ENCODE data around the gene RAF1. TPM values are rescaled to one million over a fixed set of nuclear protein-coding genes. Genes with fewer than 3 reads are reported as not detected.

Gene RAF1
- total and polyA plus RNA-seq, 2 of the 8 experiments (the other 6 are each of a cell fraction or from before 2014, with no cell fraction given): 103 to 118 TPM

DNA sequence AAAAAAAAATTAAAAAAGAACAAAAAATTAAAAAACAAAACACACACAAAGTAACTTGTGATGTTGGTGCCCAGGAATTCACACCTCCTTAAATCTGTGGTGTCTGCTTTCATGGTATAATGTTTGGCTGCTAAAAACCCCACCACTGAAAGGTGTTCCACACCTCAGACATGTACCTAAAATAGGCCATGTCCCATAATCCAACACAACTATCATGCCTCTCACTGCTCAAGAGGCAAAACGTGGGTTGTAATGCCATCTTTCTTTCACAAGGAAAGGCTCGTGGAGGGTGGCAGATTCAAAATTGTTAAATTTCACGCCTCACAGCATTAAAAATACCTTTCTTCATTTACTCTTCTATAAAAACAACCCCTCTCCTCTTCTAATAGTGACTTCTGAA is 77.5 kb downstream of the RAF1 start:
- H3K18ac ChIP-seq (ENCODE audit: extremely low read depth, low read length): no peak overlapping the region
- DNase-seq (ENCODE audit: low read depth in 1 of 2, low spot score in 2 of 2): no peak
- no peak overlapping the region for H3K23ac ChIP-seq (ENCODE audit: insufficient read length)
- H3K56ac ChIP-seq (replicated peaks; ENCODE audit: insufficient read length, low read depth, low read length): no peak overlapping the region
- H3K27me3 ChIP-seq (replicated peaks in 1 of 4; ENCODE audit: control insufficient read depth in 3 of 4, extremely low read depth in 1 of 4, insufficient read depth in 3 of 4, low read length in 3 of 4): no peaks in the 10 kb centered on the region
- H2BK20ac ChIP-seq (ENCODE audit: low read length): no peak overlapping the region
- no peak overlapping the region for H3K4me2 ChIP-seq (ENCODE audit: insufficient read depth in 1 of 2, low read depth in 2 of 2, low read length in 2 of 2)
- ChIA-PET CTCF (ENCODE audit: partially characterized antibody) (interaction anchor here (1.5 to 2.3 kb wide), 2 partner anchors 8 to 120 kb away, joined by 5 to 6 read pairs; no protein-coding TSS in a partner anchor), POLR2A (ENCODE audit: partially characterized antibody) (no interaction called here)
- no peak overlapping the region for H3K4ac ChIP-seq (replicated peaks; ENCODE audit: insufficient read length, low read depth, low read length)
- H3K79me1 ChIP-seq (ENCODE audit: low read depth, low read length): no peaks in the 10 kb centered on the region; the same call in 1 of the 2 replicates
- H3K14ac ChIP-seq (ENCODE audit: insufficient read length): no peak overlapping the region
- no peak overlapping the region for H2BK120ac ChIP-seq (replicated peaks; ENCODE audit: low read depth, low read length)
- no peak overlapping the region for H4K5ac ChIP-seq (ENCODE audit: insufficient read length, low read depth, low read length)
- H4K8ac ChIP-seq (ENCODE audit: extremely low read depth, insufficient read depth, low read length): no peak overlapping the region
- H3K9ac ChIP-seq (replicated peaks in 1 of 4; ENCODE audit: extremely low read depth in 1 of 4, low read depth in 3 of 4, low read length in 3 of 4): no peak overlapping the region
- H2BK12ac ChIP-seq (ENCODE audit: low read depth, low read length): no peak overlapping the region
- no peak overlapping the region for H2BK5ac ChIP-seq (ENCODE audit: low read depth, low read length)
- FAIRE-seq: no peak
- no peaks in the 10 kb centered on the region for H3K23me2 ChIP-seq (ENCODE audit: low read depth, low read length)
- H3K4me3 ChIP-seq (ENCODE audit: extremely low read depth in 1 of 4, insufficient read depth in 2 of 4, low read depth in 3 of 4, low read length in 4 of 4): no peak overlapping the region
- WGBS, 2 experiments (ENCODE audit: extremely low coverage in 1 of 2, insufficient coverage in 1 of 2, insufficient read length in 1 of 2, insufficient replicate concordance in 2 of 2, low coverage in 1 of 2, low lambda C conversion rate in 2 of 2, missing lambda C conversion rate in 1 of 2): 90 to 100% methylated on average over 1 to 3 of the region's 3 CpGs
- peaks cover 6 to 8% of the 10 kb centered on the region in 2 experiments for H4K20me1 ChIP-seq (replicated peaks in 1 of 2; ENCODE audit: control insufficient read depth in 1 of 2, insufficient read depth in 2 of 2, low read length in 2 of 2)
- no peaks in the 10 kb centered on the region for H3K9me3 ChIP-seq (ENCODE audit: insufficient read depth in 2 of 2, low read depth in 1 of 2, low read length in 1 of 2)
- H2AK5ac ChIP-seq (ENCODE audit: low read depth, low read length): no peak overlapping the region
- no peaks in the 10 kb centered on the region for H3K79me2 ChIP-seq (ENCODE audit: control insufficient read depth in 1 of 2, insufficient read depth in 2 of 2, low read length in 2 of 2)
- H3K36me3 ChIP-seq (ENCODE audit: control insufficient read depth in 2 of 4, insufficient read depth in 4 of 4, low read length in 3 of 4): peaks cover 28 to 77% (median 63%) of the 10 kb centered on the region in 4 experiments
- TF ChIP-seq NRF1 (IDR thresholded peaks at IDR 0.05; ENCODE audit: low read depth, low read length) (no peak), SP1 (IDR thresholded peaks at IDR 0.05; ENCODE audit: low read depth, low read length) (no peak), TAF7 (optimal IDR thresholded peaks at IDR 0.05; ENCODE audit: borderline replicate concordance, low read depth, low read length) (no peak), EGR1 (IDR thresholded peaks at IDR 0.05; ENCODE audit: borderline replicate concordance, low read depth, low read length) (no peak), RFX5 (IDR thresholded peaks at IDR 0.05; ENCODE audit: borderline replicate concordance, low read depth, low read length) (no peak), ZNF274 (IDR thresholded peaks at IDR 0.05; ENCODE audit: borderline replicate concordance, extremely low read depth, low read length) (no peak), GABPA (IDR thresholded peaks at IDR 0.05; ENCODE audit: borderline replicate concordance, insufficient read depth, low read length) (no peak), ASH2L (IDR thresholded peaks at IDR 0.05; ENCODE audit: low read length) (no peak), CBX5 (IDR thresholded peaks at IDR 0.05; ENCODE audit: low read depth, low read length) (no peak)
- H4K91ac ChIP-seq (replicated peaks; ENCODE audit: insufficient read length, low read length): no peak overlapping the region
- H3K27ac ChIP-seq (ENCODE audit: low read depth, low read length): no peak overlapping the region
- H3K4me1 ChIP-seq (replicated peaks in 1 of 4; ENCODE audit: control insufficient read depth in 3 of 4, insufficient read depth in 4 of 4, low read length in 3 of 4): no peaks in the 10 kb centered on the region
- no peak overlapping the region for H2BK15ac ChIP-seq (ENCODE audit: low read length)
- H2AFZ ChIP-seq (ENCODE audit: low read length): no peak overlapping the region
